Keratinocyte (primary cell): Measurements from ENCODE around the gene RTEL1. TPM values are rescaled to one million over a fixed set of nuclear protein-coding genes. Genes with fewer than 3 reads are reported as not detected.
A peak's percentile ranks its signal among the peaks of the same experiment; 100 is the strongest.

Source experiments
- DNase-seq: peaks from one replicate; pipeline ENCODE4 v3.0.0-alpha.2; 2011; ENCODE audit warnings: low read depth, missing footprints, low spot score
- FAIRE-seq: peaks from 2 replicates; lab custom pipeline; 2011; peaks lifted over from hg19 to GRCh38; lab: Jason Lieb, UNC
- H2AFZ ChIP-seq: 2 replicates; pipeline ENCODE4 v1.6.0; 2012; ENCODE audit warnings: low read length, control low read depth, inconsistent platforms; ENCODE audit not compliant: control insufficient read depth
- H3K27ac ChIP-seq: 2 replicates; pipeline ENCODE4 v1.5.1; 2011; ENCODE audit warnings: low read length; ENCODE audit not compliant: control insufficient read depth, insufficient read depth
- H3K27me3 ChIP-seq: 3 replicates; pipeline ENCODE4 v1.6.0; 2011; ENCODE audit warnings: low read length; ENCODE audit not compliant: control insufficient read depth, insufficient read depth; ENCODE audit errors: extremely low read depth
- H3K36me3 ChIP-seq, 2 experiments: 2 replicates in 1 of 2; 3 replicates in 1 of 2; pipeline ENCODE4 v1.5.1; 2011; ENCODE audit warnings: low read length in 2 of 2, mild to moderate bottlenecking in 1 of 2; ENCODE audit not compliant: control insufficient read depth in 2 of 2, insufficient read depth in 2 of 2; ENCODE audit errors: extremely low read depth in 1 of 2
- H3K4me1 ChIP-seq: 3 replicates; pipeline ENCODE4 v1.5.1; 2011; ENCODE audit warnings: low read length; ENCODE audit not compliant: control insufficient read depth, insufficient read depth; ENCODE audit errors: extremely low read depth
- H3K4me2 ChIP-seq: 3 replicates; pipeline ENCODE4 v1.6.0; 2011; ENCODE audit warnings: low read depth, low read length; ENCODE audit not compliant: control insufficient read depth, insufficient read depth; ENCODE audit errors: extremely low read depth
- H3K4me3 ChIP-seq, 3 experiments: fragments of 200-600 bp in 1 of 3; sonication (generic) in 1 of 3; 2 replicates in 2 of 3; 3 replicates in 1 of 3; pipeline ENCODE4 v1.5.1; 2011 to 2016; ENCODE audit warnings: low read length in 3 of 3, mild to moderate bottlenecking in 3 of 3, control low read depth in 2 of 3, inconsistent platforms in 1 of 3, low read depth in 1 of 3, mixed read lengths in 1 of 3, mixed run types in 1 of 3, moderate library complexity in 1 of 3; ENCODE audit not compliant: control insufficient read depth in 2 of 3, insufficient read depth in 2 of 3; ENCODE audit errors: extremely low read depth in 1 of 3
- H3K79me2 ChIP-seq: 2 replicates; pipeline ENCODE4 v1.6.0; 2012; ENCODE audit warnings: low read length; ENCODE audit not compliant: control insufficient read depth, insufficient read depth
- H3K9ac ChIP-seq: 3 replicates; pipeline ENCODE4 v1.6.0; 2011; ENCODE audit warnings: low read length; ENCODE audit not compliant: control insufficient read depth, insufficient read depth; ENCODE audit errors: extremely low read depth
- H3K9me1 ChIP-seq: 3 replicates; pipeline ENCODE4 v1.6.0; 2011; ENCODE audit warnings: low read length; ENCODE audit not compliant: control insufficient read depth, insufficient read depth; ENCODE audit errors: extremely low read depth
- H3K9me3 ChIP-seq: 2 replicates; pipeline ENCODE4 v1.5.1; 2012; ENCODE audit warnings: low read depth, low read length; ENCODE audit not compliant: control insufficient read depth
- H4K20me1 ChIP-seq: 3 replicates; pipeline ENCODE4 v1.6.0; 2011; ENCODE audit warnings: low read length; ENCODE audit not compliant: control insufficient read depth, insufficient read depth; ENCODE audit errors: extremely low read depth
- CTCF ChIP-seq, 3 experiments: IDR thresholded peaks in 1 of 3; conservative IDR thresholded peaks in 1 of 3; optimal IDR thresholded peaks in 1 of 3; 2 replicates in 2 of 3; 3 replicates in 1 of 3; pipeline versions ENCODE3 to v1.5.1; 2011; ENCODE audit warnings: low read length in 3 of 3, mild to moderate bottlenecking in 3 of 3, moderate library complexity in 2 of 3, control low read depth in 1 of 3, inconsistent platforms in 1 of 3; ENCODE audit not compliant: insufficient read depth in 2 of 3; ENCODE audit errors: extremely low read depth in 1 of 3
- EZH2 ChIP-seq: IDR thresholded peaks from one replicate; pipeline ENCODE4 v1.6.1; 2012; ENCODE audit warnings: inconsistent platforms, mild to moderate bottlenecking, low read length, moderate library complexity
- dilution Hi-C: fragments of 300-500 bp; cut with MboI; formaldehyde crosslinking; loops from one replicate; pipeline ENCODE4 v1.7.0; 2020; ENCODE audit warnings: low sequenced_read_pairs; ENCODE audit not compliant: extremely low pct_ligation_motif_present
- polyA plus RNA-seq, 5 experiments: library from polyadenylated mRNA; depleted of rRNA in 3 of 5; stranded (reverse) in 3 of 5; stranded (forward) in 1 of 5; unstranded in 1 of 5; fragments of >200 nt; gene quantifications; 1 replicate in 1 of 5; 2 replicates in 3 of 5; 3 replicates in 1 of 5; pipeline versions ENCODE4 v1.2.1 to v1.2.3, GENCODE V29; 2011 to 2012; ENCODE audit warnings: missing spikeins in 2 of 5, low read depth in 1 of 5, low replicate concordance in 1 of 5

RTEL1 gene
- polyA plus RNA-seq, 1 donor (not counting 4 experiments of a cell fraction or from before 2014, with no cell fraction given): 12.4 TPM

- Histone ChIP-seq H3K79me2 (no peaks in the 10 kb centered on the region), H3K9me3 (no peaks in the 10 kb centered on the region), H3K4me3 (no peak overlapping the region), H3K27me3 (no peaks in the 10 kb centered on the region), H2AFZ (no peak overlapping the region), H4K20me1 (no peaks in the 10 kb centered on the region), H3K27ac (no peak overlapping the region), H3K4me1 (peaks cover 33% of the 10 kb centered on the region), H3K9ac (no peak overlapping the region), H3K36me3 (peaks cover 0 to 5% of the 10 kb centered on the region in 2 experiments), H3K4me2 (no peak overlapping the region), H3K9me1 (no peaks in the 10 kb centered on the region)
- no peak for DNase-seq
- dilution Hi-C loops: no loop called here
- TF ChIP-seq CTCF (optimal IDR thresholded peaks at IDR 0.05 in 1 of 3, IDR thresholded peaks at IDR 0.05 in 1 of 3, conservative IDR thresholded peaks at IDR 0.05 in 1 of 3; ENCODE audit: extremely low read depth in 1 of 3, insufficient read depth in 2 of 3, low read length in 3 of 3) (no peak), EZH2 (no peak)
- no peak for FAIRE-seq
Observed at GRCh38 chr20:63686094-63686491, 28.0 kb downstream of the RTEL1 start.

- DNase-seq (no peak), FAIRE-seq (peak; percentile 26)
- H3K79me2 ChIP-seq: no peaks in the 10 kb centered on the region
- H3K27me3 ChIP-seq: no peaks in the 10 kb centered on the region
- no peak overlapping the region for H3K4me2 ChIP-seq
- no peak overlapping the region for H3K27ac ChIP-seq
- peaks cover 0 to 5% of the 10 kb centered on the region in 2 experiments for H3K36me3 ChIP-seq
- H3K9ac ChIP-seq: no peak overlapping the region
- no peak overlapping the region for H2AFZ ChIP-seq
- dilution Hi-C loops: no loop called here
- H3K4me1 ChIP-seq: peaks cover 36% of the 10 kb centered on the region
- no peaks in the 10 kb centered on the region for H4K20me1 ChIP-seq
- no peak overlapping the region for H3K4me3 ChIP-seq
- no peak for TF ChIP-seq EZH2
- no peak for TF ChIP-seq CTCF (optimal IDR thresholded peaks at IDR 0.05 in 1 of 3, IDR thresholded peaks at IDR 0.05 in 1 of 3, conservative IDR thresholded peaks at IDR 0.05 in 1 of 3; ENCODE audit: extremely low read depth in 1 of 3, insufficient read depth in 2 of 3, low read length in 3 of 3)
- H3K9me3 ChIP-seq: no peaks in the 10 kb centered on the region
- H3K9me1 ChIP-seq: no peaks in the 10 kb centered on the region
Observed at GRCh38 chr20:63686492-63687321, 28.6 kb downstream of the RTEL1 start.
